Measurements from ENCODE around the gene HBG2. TPM values are rescaled to one million over a fixed set of nuclear protein-coding genes. Genes with fewer than 3 reads are reported as not detected.

HBG2 gene
- total and polyA plus RNA-seq, 4 experiments from 2014 or later: not detected

DNA sequence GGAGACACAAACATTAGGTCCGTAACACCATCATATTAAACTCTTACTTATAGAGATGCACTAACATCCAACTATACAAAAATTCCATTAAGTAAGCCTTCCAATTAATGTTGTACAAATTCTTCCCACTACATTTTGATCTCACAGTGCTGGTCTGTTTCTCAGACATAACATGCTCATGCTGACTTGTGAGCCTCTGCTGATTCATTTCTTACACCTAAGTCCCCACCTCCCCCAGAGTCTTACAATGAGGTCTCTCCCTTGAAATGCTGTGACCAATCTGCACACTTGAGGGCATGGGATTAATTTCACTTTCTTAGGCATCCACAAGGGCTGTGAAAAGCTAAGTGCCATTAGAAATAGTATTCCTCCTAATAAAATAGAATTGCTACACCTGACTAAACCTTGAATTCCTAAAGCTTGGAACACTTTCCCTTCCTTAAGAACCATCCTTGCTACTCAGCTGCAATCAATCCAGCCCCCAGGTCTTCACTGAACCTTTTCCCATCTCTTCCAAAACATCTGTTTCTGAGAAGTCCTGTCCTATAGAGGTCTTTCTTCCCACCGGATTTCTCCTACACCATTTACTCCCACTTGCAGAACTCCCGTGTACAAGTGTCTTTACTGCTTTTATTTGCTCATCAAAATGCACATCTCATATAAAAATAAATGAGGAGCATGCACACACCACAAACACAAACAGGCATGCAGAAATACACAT, 6.9 kb downstream of the HBG2 start:
- Histone ChIP-seq H3K36me3 (ENCODE audit: insufficient read depth, low read length) (no peaks in the 10 kb centered on the region), H3K4me3 (ENCODE audit: low read length in 2 of 2) (no peak overlapping the region), H3K27ac (ENCODE audit: low read depth, low read length) (no peak overlapping the region), H3K27me3 (ENCODE audit: insufficient read depth, low read length) (no peaks in the 10 kb centered on the region), H3K4me1 (ENCODE audit: insufficient read depth, low read length) (no peaks in the 10 kb centered on the region), H3K9me3 (ENCODE audit: control insufficient read depth in 1 of 2, low read length in 2 of 2) (no peaks in the 10 kb centered on the region)
- intact Hi-C loops (cut with micrococcal nuclease): no loop called here
- Mint-ChIP-seq H3K27me3 (peaks cover 0 to under 1% of the 10 kb centered on the region in 2 donors), H3K4me3 (no peak overlapping the region), H3K27ac (no peak overlapping the region), H3K9me3 (peaks cover 0 to 2% (median 0%) of the 10 kb centered on the region in 8 donors), H3K4me1 (no peaks in the 10 kb centered on the region), H3K36me3 (no peaks in the 10 kb centered on the region)
- ChIA-PET POLR2A (ENCODE audit: partially characterized antibody) (no interaction called here), CTCF (ENCODE audit: partially characterized antibody) (no interaction called here)
- DNase-seq: no peak

DNA sequence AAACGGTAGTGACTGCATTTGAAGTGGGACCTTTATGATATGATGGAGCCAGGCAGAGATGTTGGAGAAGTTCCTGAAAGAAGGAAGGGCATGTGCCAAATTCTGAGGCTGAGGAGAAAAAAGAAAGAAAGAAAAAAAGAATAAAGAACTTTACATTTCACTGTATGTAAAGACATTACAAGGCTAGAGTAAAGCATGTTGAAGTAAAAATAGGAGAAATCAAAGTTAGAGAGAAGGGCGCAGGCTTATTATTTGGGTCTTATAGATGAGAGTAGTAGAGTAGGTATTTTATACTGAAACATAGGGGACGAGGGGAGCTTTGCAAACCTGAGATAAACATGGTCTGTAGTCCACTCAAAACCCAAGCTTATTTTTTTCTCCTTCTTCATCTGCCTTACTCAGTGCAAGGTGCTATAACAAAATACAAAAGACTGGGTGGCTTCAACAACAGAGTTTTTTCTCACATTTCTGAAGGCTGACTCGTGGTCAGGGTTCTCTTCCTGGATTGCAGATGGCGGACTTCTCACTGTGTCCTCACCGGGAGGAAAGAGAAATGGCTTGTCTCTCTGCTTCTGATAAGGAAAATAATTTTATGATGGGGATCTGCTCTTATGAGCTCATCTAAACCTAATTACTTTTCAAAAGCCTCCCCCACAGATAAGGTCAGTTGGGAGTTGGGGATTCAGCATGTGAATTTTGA, 7.7 kb downstream of the HBG2 start:
- intact Hi-C loops (cut with micrococcal nuclease): no loop called here
- no peaks in the 10 kb centered on the region for H3K4me1 ChIP-seq (ENCODE audit: insufficient read depth, low read length)
- H3K27ac ChIP-seq (ENCODE audit: low read depth, low read length): no peak overlapping the region
- Mint-ChIP-seq H3K27ac (no peak overlapping the region), H3K27me3 (peaks cover 0 to 2% of the 10 kb centered on the region in 2 donors), H3K36me3 (no peaks in the 10 kb centered on the region), H3K4me1 (no peaks in the 10 kb centered on the region), H3K4me3 (no peak overlapping the region), H3K9me3 (peaks cover 0 to 2% (median 0%) of the 10 kb centered on the region in 8 donors)
- H3K36me3 ChIP-seq (ENCODE audit: insufficient read depth, low read length): no peaks in the 10 kb centered on the region
- POLR2A ChIA-PET (ENCODE audit: partially characterized antibody): no interaction called here
- no peaks in the 10 kb centered on the region for H3K9me3 ChIP-seq (ENCODE audit: control insufficient read depth in 1 of 2, low read length in 2 of 2)
- no peaks in the 10 kb centered on the region for H3K27me3 ChIP-seq (ENCODE audit: insufficient read depth, low read length)
- H3K4me3 ChIP-seq (ENCODE audit: low read length in 2 of 2): no peak overlapping the region
- CTCF ChIA-PET (ENCODE audit: partially characterized antibody): no interaction called here
- no peak for DNase-seq

DNA sequence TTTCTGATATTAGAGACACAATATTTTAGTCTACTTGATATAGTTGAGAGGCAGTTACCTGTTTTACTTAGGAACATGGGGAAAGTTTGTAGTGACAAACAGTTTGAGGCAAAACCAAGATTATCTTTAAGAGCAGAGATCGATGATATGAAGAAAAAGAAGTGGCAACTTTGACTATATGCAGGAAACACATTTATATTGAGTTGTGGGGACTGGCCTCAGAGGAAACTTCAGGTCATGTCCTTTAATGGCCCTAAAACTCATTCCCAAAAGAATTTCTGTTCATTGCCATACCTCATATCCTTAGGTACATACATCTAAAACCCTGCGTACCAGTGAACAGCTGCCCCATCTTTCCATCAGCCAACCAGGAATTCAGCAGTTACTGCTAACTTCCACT, 9.4 kb downstream of the HBG2 start:
- H3K27ac ChIP-seq (ENCODE audit: low read depth, low read length): no peak overlapping the region
- Mint-ChIP-seq H3K27me3 (peaks cover 0 to 2% of the 10 kb centered on the region in 2 donors), H3K4me3 (no peak overlapping the region), H3K27ac (no peak overlapping the region), H3K36me3 (no peaks in the 10 kb centered on the region), H3K9me3 (peaks cover 0 to 2% (median 0%) of the 10 kb centered on the region in 8 donors), H3K4me1 (no peaks in the 10 kb centered on the region)
- H3K9me3 ChIP-seq (ENCODE audit: control insufficient read depth in 1 of 2, low read length in 2 of 2): no peaks in the 10 kb centered on the region
- intact Hi-C loops (cut with micrococcal nuclease): no loop called here
- H3K36me3 ChIP-seq (ENCODE audit: insufficient read depth, low read length): no peaks in the 10 kb centered on the region
- no peaks in the 10 kb centered on the region for H3K27me3 ChIP-seq (ENCODE audit: insufficient read depth, low read length)
- no peak for DNase-seq
- CTCF ChIA-PET (ENCODE audit: partially characterized antibody): no interaction called here
- no peaks in the 10 kb centered on the region for H3K4me1 ChIP-seq (ENCODE audit: insufficient read depth, low read length)
- POLR2A ChIA-PET (ENCODE audit: partially characterized antibody): no interaction called here
- H3K4me3 ChIP-seq (ENCODE audit: low read length in 2 of 2): no peak overlapping the region

DNA sequence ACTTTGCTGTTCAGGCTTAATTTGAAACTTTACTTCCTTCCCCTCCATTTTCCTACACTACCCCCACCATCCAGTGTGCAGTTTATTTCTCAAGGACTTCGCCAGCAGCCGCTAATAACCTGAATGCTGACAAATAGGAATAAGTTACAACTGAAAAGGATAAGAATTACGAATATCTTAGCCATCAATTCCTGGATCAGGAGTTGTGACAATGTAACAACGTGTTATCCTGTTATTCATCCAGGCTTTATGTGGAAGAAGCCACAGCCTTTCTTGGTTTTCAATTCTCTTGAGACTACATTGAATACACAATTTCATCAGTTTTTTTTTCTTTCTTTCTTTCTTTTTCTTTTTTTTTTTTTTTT, 10.8 kb downstream of the HBG2 start:
- Mint-ChIP-seq H3K9me3 (peaks cover 0 to 2% (median 0%) of the 10 kb centered on the region in 8 donors), H3K4me1 (no peaks in the 10 kb centered on the region), H3K36me3 (no peaks in the 10 kb centered on the region), H3K27ac (no peak overlapping the region), H3K4me3 (no peak overlapping the region), H3K27me3 (peaks cover 0 to 2% of the 10 kb centered on the region in 2 donors)
- Histone ChIP-seq H3K4me3 (ENCODE audit: low read length in 2 of 2) (no peak overlapping the region), H3K27me3 (ENCODE audit: insufficient read depth, low read length) (no peaks in the 10 kb centered on the region), H3K36me3 (ENCODE audit: insufficient read depth, low read length) (no peaks in the 10 kb centered on the region), H3K9me3 (ENCODE audit: control insufficient read depth in 1 of 2, low read length in 2 of 2) (no peaks in the 10 kb centered on the region), H3K4me1 (ENCODE audit: insufficient read depth, low read length) (no peaks in the 10 kb centered on the region), H3K27ac (ENCODE audit: low read depth, low read length) (no peak overlapping the region)
- DNase-seq: no peak
- intact Hi-C loops (cut with micrococcal nuclease): no loop called here
- ChIA-PET POLR2A (ENCODE audit: partially characterized antibody) (no interaction called here), CTCF (ENCODE audit: partially characterized antibody) (no interaction called here)

DNA sequence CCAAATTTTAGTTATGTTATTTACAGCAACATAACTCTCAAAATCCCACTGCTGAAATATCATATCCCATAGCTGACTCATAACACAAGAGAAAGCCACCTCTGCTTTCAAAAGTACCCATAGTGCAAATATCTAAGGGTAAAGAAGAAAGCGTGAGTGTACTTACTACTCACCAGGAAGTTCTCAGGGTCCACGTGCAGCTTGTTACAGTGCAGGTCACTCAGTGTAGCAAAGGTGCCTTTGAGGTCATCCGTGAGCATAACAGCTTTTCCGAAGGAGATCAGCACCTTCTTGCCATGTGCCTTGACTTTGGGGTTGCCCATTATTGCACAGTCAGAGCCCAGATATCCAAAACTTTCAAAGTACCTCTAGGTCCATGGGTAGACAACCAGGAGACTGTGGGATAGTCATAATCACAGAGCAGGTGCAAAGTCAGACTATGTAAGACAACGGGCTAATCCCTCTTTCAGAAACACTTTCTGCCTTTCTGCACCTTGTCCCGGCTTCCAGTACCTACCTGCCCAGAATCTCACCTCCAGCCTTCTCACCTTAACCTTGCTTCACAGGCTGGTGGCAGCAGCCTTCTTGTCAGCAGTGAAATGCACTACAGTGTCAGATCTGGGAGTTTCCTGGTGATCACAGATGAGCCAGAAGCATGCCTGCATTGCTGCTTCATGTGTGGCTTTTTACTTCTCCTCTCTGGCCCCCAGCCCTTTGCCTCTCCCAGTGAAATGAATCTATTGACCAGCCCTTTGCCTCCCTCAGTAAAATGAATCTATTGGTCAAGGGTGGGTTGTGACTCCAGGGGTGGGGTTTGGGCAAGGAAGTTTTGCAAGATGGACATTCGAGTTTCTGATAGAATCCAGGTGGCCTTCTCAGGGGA, 11.4 kb downstream of the HBG2 start:
- no peaks in the 10 kb centered on the region for H3K4me1 Mint-ChIP-seq
- Histone ChIP-seq H3K27ac (ENCODE audit: low read depth, low read length) (no peak overlapping the region), H3K4me1 (ENCODE audit: insufficient read depth, low read length) (no peaks in the 10 kb centered on the region), H3K4me3 (ENCODE audit: low read length in 2 of 2) (no peak overlapping the region), H3K9me3 (ENCODE audit: control insufficient read depth in 1 of 2, low read length in 2 of 2) (no peaks in the 10 kb centered on the region), H3K36me3 (ENCODE audit: insufficient read depth, low read length) (no peaks in the 10 kb centered on the region), H3K27me3 (ENCODE audit: insufficient read depth, low read length) (no peaks in the 10 kb centered on the region)
- no peak overlapping the region for H3K27ac Mint-ChIP-seq
- ChIA-PET POLR2A (ENCODE audit: partially characterized antibody) (no interaction called here), CTCF (ENCODE audit: partially characterized antibody) (no interaction called here)
- intact Hi-C loops (cut with micrococcal nuclease): no loop called here
- H3K9me3 Mint-ChIP-seq: no peaks in the 10 kb centered on the region
- H3K36me3 Mint-ChIP-seq: no peaks in the 10 kb centered on the region
- H3K4me3 Mint-ChIP-seq: no peak overlapping the region
- DNase-seq: no peak
- H3K27me3 Mint-ChIP-seq: peaks cover 0 to 2% of the 10 kb centered on the region in 2 donors

DNA sequence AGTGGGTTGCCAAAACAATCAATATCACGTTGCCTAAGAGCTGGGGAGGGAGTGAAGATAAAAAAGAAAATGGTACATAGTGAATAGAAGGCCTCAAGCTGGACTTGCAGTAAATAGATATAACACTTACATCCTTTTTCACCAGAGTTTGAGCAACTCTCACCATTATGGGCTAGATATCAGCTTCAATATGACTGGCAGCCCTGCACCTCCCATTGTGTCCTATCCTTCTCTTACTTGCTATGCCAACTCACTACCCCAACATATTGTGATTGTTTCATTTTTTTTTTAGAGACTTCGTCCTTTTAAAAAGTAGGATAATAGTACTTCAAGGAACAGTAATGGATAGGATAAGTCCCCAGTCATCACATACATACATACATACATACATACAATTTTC, 12.4 kb downstream of the HBG2 start:
- CTCF ChIA-PET (ENCODE audit: partially characterized antibody): no interaction called here
- Histone ChIP-seq H3K4me3 (ENCODE audit: low read length in 2 of 2) (no peak overlapping the region), H3K36me3 (ENCODE audit: insufficient read depth, low read length) (no peaks in the 10 kb centered on the region), H3K27ac (ENCODE audit: low read depth, low read length) (no peak overlapping the region), H3K27me3 (ENCODE audit: insufficient read depth, low read length) (no peaks in the 10 kb centered on the region), H3K9me3 (ENCODE audit: control insufficient read depth in 1 of 2, low read length in 2 of 2) (no peaks in the 10 kb centered on the region), H3K4me1 (ENCODE audit: insufficient read depth, low read length) (no peaks in the 10 kb centered on the region)
- no peaks in the 10 kb centered on the region for H3K36me3 Mint-ChIP-seq
- no peak overlapping the region for H3K4me3 Mint-ChIP-seq
- no peak for DNase-seq
- no peaks in the 10 kb centered on the region for H3K4me1 Mint-ChIP-seq
- POLR2A ChIA-PET (ENCODE audit: partially characterized antibody): no interaction called here
- no peaks in the 10 kb centered on the region for H3K9me3 Mint-ChIP-seq
- intact Hi-C loops (cut with micrococcal nuclease): no loop called here
- H3K27ac Mint-ChIP-seq: no peak overlapping the region
- peaks cover 0 to 2% of the 10 kb centered on the region in 2 donors for H3K27me3 Mint-ChIP-seq

DNA sequence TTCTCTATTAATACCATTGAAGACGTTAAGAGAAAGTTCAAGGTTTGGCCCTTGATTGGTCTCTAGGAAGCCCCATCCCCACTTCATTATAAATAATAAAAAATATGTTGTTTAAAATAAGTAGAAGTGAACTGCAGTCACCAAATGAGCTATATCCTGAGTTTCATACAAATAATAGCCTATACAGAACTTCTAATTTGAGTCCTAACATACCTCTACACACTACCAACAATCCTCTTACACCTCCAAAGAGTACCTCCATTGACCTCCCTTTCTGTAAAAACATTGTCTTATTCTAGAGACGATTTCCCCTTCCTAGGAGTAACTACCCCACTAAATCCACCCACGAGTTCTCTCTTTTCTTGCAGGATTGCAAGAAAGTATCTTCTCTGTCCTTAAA, 13.1 kb downstream of the HBG2 start:
- Mint-ChIP-seq H3K4me3 (no peak overlapping the region), H3K36me3 (no peaks in the 10 kb centered on the region), H3K27ac (no peak overlapping the region), H3K27me3 (peaks cover under 1 to 2% of the 10 kb centered on the region in 2 donors), H3K4me1 (no peaks in the 10 kb centered on the region), H3K9me3 (no peaks in the 10 kb centered on the region)
- Histone ChIP-seq H3K9me3 (ENCODE audit: control insufficient read depth in 1 of 2, low read length in 2 of 2) (no peaks in the 10 kb centered on the region), H3K4me1 (ENCODE audit: insufficient read depth, low read length) (no peaks in the 10 kb centered on the region), H3K27me3 (ENCODE audit: insufficient read depth, low read length) (no peaks in the 10 kb centered on the region), H3K4me3 (ENCODE audit: low read length in 2 of 2) (no peak overlapping the region), H3K27ac (ENCODE audit: low read depth, low read length) (no peak overlapping the region), H3K36me3 (ENCODE audit: insufficient read depth, low read length) (no peaks in the 10 kb centered on the region)
- no peak for DNase-seq
- intact Hi-C loops (cut with micrococcal nuclease): no loop called here
- POLR2A ChIA-PET (ENCODE audit: partially characterized antibody): no interaction called here
- CTCF ChIA-PET (ENCODE audit: partially characterized antibody): no interaction called here
